Ectodermal cell (in vitro differentiated cells): ENCODE results near the gene GZF1.

Source experiments
- H3K27ac ChIP-seq: 2 replicates; pipeline ENCODE4 v1.7.0; 2013; ENCODE audit warnings: mild to moderate bottlenecking, low read depth, low read length; ENCODE audit not compliant: insufficient read depth, poor library complexity, severe bottlenecking
- H3K27me3 ChIP-seq: 2 replicates; pipeline ENCODE4 v1.7.0; 2013; ENCODE audit warnings: mild to moderate bottlenecking, low read length; ENCODE audit not compliant: insufficient read depth, control insufficient read depth, poor library complexity, severe bottlenecking
- H3K36me3 ChIP-seq: one replicate; pipeline ENCODE4 v1.7.0; 2013; ENCODE audit warnings: low read length; ENCODE audit not compliant: control insufficient read depth, insufficient read depth
- H3K4me1 ChIP-seq: one replicate; pipeline ENCODE4 v1.7.0; 2013; ENCODE audit warnings: low read length; ENCODE audit not compliant: control insufficient read depth, insufficient read depth
- H3K4me3 ChIP-seq: 2 replicates; pipeline ENCODE4 v1.7.0; 2013; ENCODE audit warnings: low read depth, low read length, control low read depth; ENCODE audit not compliant: insufficient read depth
- H3K9me3 ChIP-seq: 2 replicates; pipeline ENCODE4 v1.7.0; 2013; ENCODE audit warnings: mild to moderate bottlenecking, low read length, moderate library complexity; ENCODE audit not compliant: control insufficient read depth
- WGBS, 2 experiments: methylation state at CpG; one replicate each; pipeline ENCODE4 v1.1.7; 2013; ENCODE audit warnings: missing lambda C conversion rate in 2 of 2; 5-methylcytosine and 5-hydroxymethylcytosine counted together

GZF1 gene

DNA sequence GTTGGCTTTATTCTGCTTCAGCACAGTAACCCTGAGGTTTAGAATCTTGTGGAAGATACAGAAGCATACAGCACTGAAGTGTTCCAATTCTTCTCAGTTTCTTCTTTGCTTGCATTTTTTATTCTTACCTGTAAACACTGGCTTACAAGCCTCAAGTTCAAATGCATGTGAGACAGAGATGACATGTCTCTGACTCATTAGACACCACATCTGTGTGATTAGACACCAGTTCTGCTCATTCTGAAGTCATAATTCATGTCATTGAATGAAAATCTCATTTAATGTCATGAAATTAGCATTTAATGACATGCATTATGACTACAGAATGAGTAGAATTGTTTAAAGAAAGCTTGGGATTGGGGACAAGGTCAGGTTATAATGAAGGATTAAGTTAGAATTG lies 5.8 kb downstream of the GZF1 start:
- no peaks in the 10 kb centered on the region for H3K27me3 ChIP-seq
- H3K4me3 ChIP-seq: no peak overlapping the region
- no peaks in the 10 kb centered on the region for H3K4me1 ChIP-seq
- H3K27ac ChIP-seq: no peak overlapping the region
- no peaks in the 10 kb centered on the region for H3K9me3 ChIP-seq
- peaks cover 31% of the 10 kb centered on the region for H3K36me3 ChIP-seq

DNA sequence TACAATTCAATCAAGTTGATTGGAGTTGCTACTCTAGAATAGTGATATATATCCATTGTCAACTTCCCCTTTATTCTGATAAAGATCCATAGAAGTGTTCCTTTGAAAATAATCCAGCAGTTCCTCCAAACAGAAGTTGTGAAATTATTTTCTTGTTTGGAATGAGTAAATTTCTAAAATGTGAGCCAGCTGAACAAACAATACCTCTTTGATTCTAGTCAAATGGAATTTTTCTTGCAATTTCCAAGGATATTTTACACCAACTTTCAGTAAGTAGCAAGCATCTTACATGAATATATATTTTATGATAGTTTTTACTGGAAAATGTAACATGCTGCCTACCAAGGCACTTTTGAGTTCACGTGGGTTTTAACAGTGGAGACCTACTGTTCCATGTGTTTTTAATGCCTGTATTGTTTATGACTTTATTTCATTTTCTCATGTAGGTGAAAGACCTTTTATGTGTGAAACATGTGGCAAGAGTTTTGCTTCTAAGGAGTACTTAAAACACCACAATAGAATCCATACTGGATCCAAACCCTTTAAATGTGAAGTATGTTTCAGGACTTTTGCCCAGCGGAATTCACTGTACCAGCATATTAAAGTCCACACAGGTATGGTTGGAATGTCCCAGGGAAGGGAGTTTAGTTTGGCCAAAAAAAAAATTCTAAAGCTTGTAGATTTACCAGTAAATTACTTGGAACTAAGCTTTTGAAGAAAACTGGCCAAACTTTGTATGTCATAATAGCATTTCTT lies 6.5 kb downstream of the GZF1 start:
- no peaks in the 10 kb centered on the region for H3K27me3 ChIP-seq
- no peak overlapping the region for H3K27ac ChIP-seq
- H3K36me3 ChIP-seq: peaks cover 34% of the 10 kb centered on the region
- 95 to 100% methylated on average over 1 to 2 of the region's 2 CpGs for WGBS, 2 experiments
- H3K4me1 ChIP-seq: no peaks in the 10 kb centered on the region
- H3K4me3 ChIP-seq: no peak overlapping the region
- H3K9me3 ChIP-seq: no peaks in the 10 kb centered on the region

DNA sequence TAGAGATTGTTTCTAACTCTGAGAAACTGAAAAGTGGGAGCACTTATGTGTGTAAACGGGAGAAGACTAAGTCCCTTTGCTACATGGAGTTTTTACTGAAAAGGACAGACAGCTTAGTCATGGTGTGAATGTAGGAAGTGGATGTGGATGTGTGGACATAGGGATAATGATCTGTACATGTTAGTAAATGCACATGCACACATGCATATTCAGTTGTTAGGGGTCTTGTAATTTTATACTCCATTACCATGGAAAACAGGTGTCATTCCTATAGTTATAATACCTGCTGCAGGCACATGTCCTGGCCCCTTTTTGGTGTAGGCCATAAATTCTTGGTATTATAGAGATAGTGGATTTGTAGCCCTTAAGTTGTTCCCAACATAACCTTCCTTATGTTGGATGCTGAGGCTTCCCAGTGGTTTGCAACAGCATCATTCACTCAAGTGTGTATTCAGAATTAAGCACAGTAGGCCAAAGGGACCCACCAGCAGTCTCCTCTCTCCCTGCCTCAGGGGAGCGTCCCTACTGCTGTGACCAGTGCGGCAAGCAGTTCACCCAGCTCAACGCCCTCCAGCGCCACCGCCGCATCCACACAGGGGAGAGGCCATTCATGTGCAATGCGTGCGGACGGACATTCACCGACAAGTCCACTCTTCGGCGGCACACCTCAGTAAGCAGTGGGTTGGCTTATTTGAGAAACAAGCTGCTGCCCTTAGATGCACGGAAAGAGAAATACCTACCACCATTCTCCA lies 7.3 kb downstream of the GZF1 start:
- peaks cover 37% of the 10 kb centered on the region for H3K36me3 ChIP-seq
- 96 to 97% methylated on average over 14 of the region's 14 CpGs for WGBS, 2 experiments
- H3K4me3 ChIP-seq: no peak overlapping the region
- no peaks in the 10 kb centered on the region for H3K27me3 ChIP-seq
- H3K27ac ChIP-seq: no peak overlapping the region
- H3K9me3 ChIP-seq: no peaks in the 10 kb centered on the region
- no peaks in the 10 kb centered on the region for H3K4me1 ChIP-seq

DNA sequence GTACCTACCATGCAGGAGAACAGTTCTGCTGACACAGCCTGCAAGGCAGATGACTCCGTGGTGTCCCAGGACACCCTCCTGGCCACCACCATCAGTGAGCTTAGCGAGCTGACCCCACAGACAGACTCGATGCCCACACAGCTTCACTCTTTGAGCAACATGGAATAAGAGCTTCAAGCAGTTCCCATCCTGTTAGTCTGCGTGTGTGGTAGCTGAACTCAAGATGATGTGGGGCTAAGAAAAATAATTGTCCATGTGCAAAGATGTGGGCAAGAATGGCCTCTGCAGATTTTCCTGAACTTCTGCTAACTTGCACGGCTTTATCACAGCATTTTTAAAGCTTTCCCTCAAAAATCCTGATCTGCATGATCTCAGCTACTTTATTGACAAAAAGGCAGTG lies 8.3 kb downstream of the GZF1 start:
- Histone ChIP-seq H3K27ac (no peak overlapping the region), H3K27me3 (no peaks in the 10 kb centered on the region), H3K9me3 (no peaks in the 10 kb centered on the region), H3K36me3 (peaks cover 37% of the 10 kb centered on the region), H3K4me1 (no peaks in the 10 kb centered on the region), H3K4me3 (no peak overlapping the region)
- WGBS, 2 experiments: 95% methylated on average over 5 of the region's 5 CpGs

DNA sequence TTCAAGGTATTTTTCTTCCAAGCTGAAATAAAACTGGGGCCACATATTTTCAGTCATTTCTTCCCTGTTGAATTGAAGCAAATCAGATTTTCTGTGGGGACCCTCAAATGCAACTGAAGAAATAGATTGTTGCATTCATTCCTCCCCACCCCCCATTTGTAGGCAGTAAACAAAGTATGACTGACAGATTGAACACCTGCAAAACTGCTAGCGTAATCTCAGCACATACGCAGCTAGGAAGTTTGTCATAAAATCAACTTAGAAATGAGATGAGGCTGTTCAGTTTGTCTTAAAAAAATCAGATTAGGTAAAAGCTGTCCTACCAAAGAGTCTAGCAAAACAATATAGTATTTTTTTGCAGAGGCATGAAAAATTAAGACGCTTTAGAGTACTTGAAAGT lies 8.9 kb downstream of the GZF1 start:
- H3K9me3 ChIP-seq: no peaks in the 10 kb centered on the region
- H3K27ac ChIP-seq: no peak overlapping the region
- no peaks in the 10 kb centered on the region for H3K4me1 ChIP-seq
- H3K4me3 ChIP-seq: no peak overlapping the region
- 91 to 98% methylated on average over 3 of the region's 3 CpGs for WGBS, 2 experiments
- peaks cover 37% of the 10 kb centered on the region for H3K36me3 ChIP-seq
- no peaks in the 10 kb centered on the region for H3K27me3 ChIP-seq

DNA sequence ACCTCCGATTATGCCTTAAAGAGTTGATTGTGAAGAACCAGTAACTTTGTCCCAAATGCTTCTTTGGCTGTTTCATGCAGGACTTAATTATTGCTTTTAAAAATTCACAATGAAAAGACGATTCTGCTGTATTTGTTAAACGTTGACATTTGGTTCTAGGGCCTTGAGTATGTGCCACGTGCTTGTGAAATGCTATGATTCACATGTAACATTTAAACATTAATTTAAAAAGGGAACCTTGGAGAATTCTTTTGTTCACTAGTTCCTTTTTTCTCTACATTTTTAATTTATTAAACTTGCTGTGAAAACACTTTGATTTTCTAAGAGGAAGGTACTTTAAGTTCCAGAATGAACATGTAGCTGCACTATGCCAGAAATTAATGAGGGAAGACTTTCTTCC lies 9.5 kb downstream of the GZF1 start:
- WGBS, 2 experiments: 86 to 96% methylated on average over 3 to 4 of the region's 4 CpGs
- H3K27me3 ChIP-seq: no peaks in the 10 kb centered on the region
- peaks cover 40% of the 10 kb centered on the region for H3K36me3 ChIP-seq
- no peak overlapping the region for H3K27ac ChIP-seq
- no peak overlapping the region for H3K4me3 ChIP-seq
- H3K9me3 ChIP-seq: no peaks in the 10 kb centered on the region
- no peaks in the 10 kb centered on the region for H3K4me1 ChIP-seq

DNA sequence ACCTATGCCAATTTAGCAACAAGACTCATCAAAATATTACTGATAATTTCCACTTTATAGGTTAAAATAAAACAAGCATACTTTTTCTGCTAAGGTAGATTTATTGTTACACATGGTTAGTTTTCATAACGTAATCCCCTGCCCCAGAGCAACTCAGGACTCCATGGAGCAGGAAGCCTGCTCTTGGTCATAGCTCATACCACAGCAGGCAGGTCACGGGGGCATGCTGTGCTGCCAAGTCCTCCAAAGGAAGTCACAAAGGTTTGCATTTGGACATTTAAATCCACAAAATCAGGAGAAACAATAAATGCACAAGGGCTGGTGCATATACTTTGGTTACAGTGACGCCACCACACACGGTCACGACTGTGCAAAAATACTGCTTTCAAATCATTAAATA lies 12.5 kb downstream of the GZF1 start:
- no peak overlapping the region for H3K27ac ChIP-seq

DNA sequence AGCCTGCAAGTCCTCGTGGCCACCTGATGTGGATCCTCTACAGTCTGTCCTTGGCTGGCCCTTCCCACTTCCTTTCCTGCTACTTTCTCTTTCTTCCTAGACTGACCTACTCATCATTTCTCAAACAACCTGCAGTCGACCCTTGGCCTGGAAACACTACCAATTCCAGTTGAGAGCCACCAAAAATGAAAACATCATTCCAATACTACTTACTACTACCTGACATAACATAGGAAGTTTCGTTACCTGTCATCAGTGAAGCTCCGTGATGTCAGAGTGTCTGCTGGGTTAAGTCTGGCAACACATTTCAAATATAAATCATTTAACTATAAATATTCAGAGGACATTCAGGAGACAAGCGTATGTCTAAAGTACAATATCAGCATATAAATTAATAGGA lies 13.8 kb downstream of the GZF1 start:
- peaks cover 22% of the 10 kb centered on the region for H3K36me3 ChIP-seq
- 86 to 91% methylated on average over 4 of the region's 5 CpGs for WGBS, 2 experiments

More for the DNA sequence above, 12.5 kb downstream of the GZF1 start:
- Histone ChIP-seq H3K36me3 (peaks cover 36% of the 10 kb centered on the region), H3K4me1 (no peaks in the 10 kb centered on the region), H3K9me3 (no peaks in the 10 kb centered on the region), H3K4me3 (no peak overlapping the region), H3K27me3 (no peaks in the 10 kb centered on the region)
- 80 to 85% methylated on average over 5 of the region's 5 CpGs for WGBS, 2 experiments

DNA sequence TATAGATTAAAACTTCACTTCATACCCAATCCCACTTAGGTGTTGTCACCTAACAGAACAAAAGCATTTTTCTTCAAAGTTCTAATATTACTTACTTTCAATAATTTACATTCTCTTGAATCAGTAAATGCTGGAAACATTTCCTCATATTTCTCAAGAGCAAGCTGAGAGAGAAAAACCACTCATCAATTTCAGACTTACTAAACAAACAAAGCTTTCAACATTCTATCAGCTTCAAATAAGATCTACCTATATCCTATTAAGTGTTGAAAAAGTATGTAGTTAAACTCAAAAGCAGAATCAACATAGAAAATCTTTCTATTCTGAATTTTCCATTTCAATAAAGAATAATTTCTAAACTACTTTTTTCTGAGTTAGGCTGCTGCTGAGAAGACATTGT lies 17.8 kb downstream of the GZF1 start:
- H3K4me1 ChIP-seq: no peaks in the 10 kb centered on the region
- H3K27ac ChIP-seq: no peak overlapping the region
- peaks cover 13% of the 10 kb centered on the region for H3K36me3 ChIP-seq
- H3K9me3 ChIP-seq: no peaks in the 10 kb centered on the region
- no peaks in the 10 kb centered on the region for H3K27me3 ChIP-seq
- H3K4me3 ChIP-seq: no peak overlapping the region

More for the DNA sequence above, 13.8 kb downstream of the GZF1 start:
- H3K9me3 ChIP-seq: no peaks in the 10 kb centered on the region
- no peak overlapping the region for H3K27ac ChIP-seq
- no peak overlapping the region for H3K4me3 ChIP-seq
- no peaks in the 10 kb centered on the region for H3K27me3 ChIP-seq
- H3K4me1 ChIP-seq: no peaks in the 10 kb centered on the region

DNA sequence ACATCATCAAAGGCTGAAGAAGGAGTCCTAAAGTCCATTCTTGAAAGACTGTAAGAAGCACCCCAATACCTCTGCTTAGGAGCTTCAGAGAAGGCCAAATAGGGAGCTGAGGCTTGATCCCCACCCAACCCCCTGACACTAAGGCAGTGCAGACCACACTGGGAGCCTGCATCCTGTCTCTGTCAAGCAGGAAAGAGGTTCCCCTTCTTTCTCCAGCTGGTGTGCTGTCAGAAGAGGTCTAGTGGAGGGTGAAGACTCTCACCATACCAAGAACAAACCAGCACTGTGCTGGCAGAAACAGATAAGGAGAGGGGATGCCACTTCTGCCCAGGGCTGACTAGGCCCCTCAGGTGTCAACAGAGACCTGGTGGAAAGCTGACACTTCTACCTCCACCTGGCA lies 19.9 kb downstream of the GZF1 start:
- H3K36me3 ChIP-seq: peaks cover 7% of the 10 kb centered on the region
- H3K9me3 ChIP-seq: no peaks in the 10 kb centered on the region
- no peak overlapping the region for H3K27ac ChIP-seq
- no peak overlapping the region for H3K4me3 ChIP-seq
- no peaks in the 10 kb centered on the region for H3K27me3 ChIP-seq
- no peaks in the 10 kb centered on the region for H3K4me1 ChIP-seq
